ENCODE measurements around the gene MCM5. TPM values are rescaled to one million over a fixed set of nuclear protein-coding genes. Genes with fewer than 3 reads are reported as not detected.

Gene MCM5
- total RNA-seq, 6 experiments from 2014 or later, result 6.7 to 35.9 (median 13.4) TPM

- no peak for TF ChIP-seq CTCF (IDR thresholded peaks at IDR 0.05)
- no peak for TF ChIP-seq POLR2A (IDR thresholded peaks at IDR 0.05)
- no peaks in the 10 kb centered on the region for H3K9me3 ChIP-seq
- peaks cover 0 to 10% (median 3%) of the 10 kb centered on the region in 4 donors for H3K36me3 ChIP-seq
- ATAC-seq, result peak; percentile 48 to 74 (median 64)
- H3K27me3 ChIP-seq, result no peaks in the 10 kb centered on the region
- intact Hi-C loops (cut with DNase I), result loop anchor here in 1 of 2 donors (10.0 kb wide), 1 partner anchor 55 kb away; no protein-coding TSS in a partner anchor
- peak overlapping the region in 2 of 3 donors; percentile 37 to 43 for H3K27ac ChIP-seq
- H3K4me1 ChIP-seq, result no peaks in the 10 kb centered on the region
- 65% methylated on average over 8 of the region's 16 CpGs for WGBS (ENCODE audit: insufficient coverage, low coverage, low lambda C conversion rate, missing lambda C conversion rate)
- DNase-seq, result peak in 2 of 3 donors; percentile 57 to 71
- no peak overlapping the region for H3K4me3 ChIP-seq
These were observed 10.1 kb downstream of the MCM5 start for GRCh38 chr22:35409783-35410662.

DNA sequence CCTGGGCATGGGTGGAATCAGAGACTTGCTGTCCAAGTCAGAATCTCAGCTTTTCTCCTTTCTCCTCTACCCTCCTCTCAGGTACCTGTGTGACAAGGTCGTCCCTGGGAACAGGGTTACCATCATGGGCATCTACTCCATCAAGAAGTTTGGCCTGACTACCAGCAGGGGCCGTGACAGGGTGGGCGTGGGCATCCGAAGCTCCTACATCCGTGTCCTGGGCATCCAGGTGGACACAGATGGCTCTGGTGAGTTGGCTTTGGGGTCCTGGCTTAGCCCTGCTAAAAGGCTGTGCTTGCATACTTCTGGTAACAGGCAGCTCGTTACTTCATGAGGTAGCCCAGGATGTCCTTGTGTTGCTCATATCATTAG lies 10.7 kb downstream of the MCM5 start:
- Histone ChIP-seq H3K4me3 (no peak overlapping the region), H3K27me3 (no peaks in the 10 kb centered on the region), H3K4me1 (no peaks in the 10 kb centered on the region), H3K9me3 (no peaks in the 10 kb centered on the region), H3K36me3 (peaks cover 0 to 10% (median 3%) of the 10 kb centered on the region in 4 donors), H3K27ac (peak overlapping the region in 2 of 3 donors; percentile 33 to 43)
- DNase-seq (no peak), ATAC-seq (no peak)
- no peak for TF ChIP-seq POLR2A (IDR thresholded peaks at IDR 0.05)
- TF ChIP-seq CTCF (IDR thresholded peaks at IDR 0.05), result no peak
- intact Hi-C loops (cut with DNase I), result loop anchor here in 1 of 2 donors (10.0 kb wide), 1 partner anchor 56 kb away; no protein-coding TSS in a partner anchor
- 55% methylated on average over 1 of the region's 6 CpGs for WGBS (ENCODE audit: insufficient coverage, low coverage, low lambda C conversion rate, missing lambda C conversion rate)

GRCh38 chr22:35411102-35411501 lies 11.2 kb downstream of the MCM5 start:
- intact Hi-C loops (cut with DNase I), result loop anchor here in 1 of 2 donors (10.0 kb wide), 1 partner anchor 56 kb away; no protein-coding TSS in a partner anchor
- WGBS (ENCODE audit: insufficient coverage, low coverage, low lambda C conversion rate, missing lambda C conversion rate), result 76% methylated on average over 5 of the region's 7 CpGs
- Histone ChIP-seq H3K36me3 (peaks cover 0 to 10% (median 4%) of the 10 kb centered on the region in 4 donors), H3K27ac (peak overlapping the region in 2 of 3 donors; percentile 33 to 43), H3K4me1 (no peaks in the 10 kb centered on the region), H3K27me3 (no peaks in the 10 kb centered on the region), H3K4me3 (no peak overlapping the region), H3K9me3 (no peaks in the 10 kb centered on the region)
- ATAC-seq, result peak; percentile 11 to 56 (median 22)
- TF ChIP-seq POLR2A (IDR thresholded peaks at IDR 0.05) (no peak), CTCF (IDR thresholded peaks at IDR 0.05) (peak in 1 of 4 donors; percentile 19)
- DNase-seq, result no peak

DNA sequence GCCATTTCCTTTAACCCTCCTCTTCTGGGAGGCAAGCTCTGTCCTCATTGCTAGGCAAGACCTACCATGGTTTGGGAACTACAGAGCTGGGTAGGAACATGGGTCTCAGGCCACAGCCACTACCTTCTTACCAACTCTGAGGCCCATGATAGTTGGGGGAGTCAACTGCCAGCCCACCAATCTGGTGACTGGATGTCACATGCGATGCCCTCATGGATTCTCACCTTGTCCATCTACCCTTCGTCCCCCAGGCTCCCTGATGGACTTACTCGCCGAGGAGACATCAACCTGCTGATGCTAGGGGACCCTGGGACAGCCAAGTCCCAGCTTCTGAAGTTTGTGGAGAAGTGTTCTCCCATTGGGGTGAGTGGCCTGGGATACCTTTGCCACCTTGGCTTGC lies 13.7 kb downstream of the MCM5 start:
- no peak for DNase-seq
- intact Hi-C loops (cut with DNase I), result loop anchor here in 1 of 2 donors (10.0 kb wide), 1 partner anchor 59 kb away; no protein-coding TSS in a partner anchor
- Histone ChIP-seq H3K9me3 (no peaks in the 10 kb centered on the region), H3K27me3 (no peaks in the 10 kb centered on the region), H3K36me3 (peaks cover 0 to 10% (median 3%) of the 10 kb centered on the region in 4 donors), H3K27ac (no peak overlapping the region), H3K4me3 (no peak overlapping the region), H3K4me1 (peaks cover 0 to 5% (median 0%) of the 10 kb centered on the region in 4 donors)
- TF ChIP-seq CTCF (IDR thresholded peaks at IDR 0.05), result no peak
- no peak for TF ChIP-seq POLR2A (IDR thresholded peaks at IDR 0.05)
- ATAC-seq, result no peak
- WGBS (ENCODE audit: insufficient coverage, low coverage, low lambda C conversion rate, missing lambda C conversion rate), result no CpG with 5 or more reads among the region's 4 CpGs
